Measurements from ENCODE around the gene RPH3AL.
"Not testable (repeated sequence)": the region's sequence is repeated elsewhere in the genome, so short reads cannot be mapped to it uniquely, and the experiment has no call there.

RPH3AL gene

GRCh38 chr17:234163-234993, 118.2 kb downstream of the RPH3AL start:
- DNase-seq: not testable (repeated sequence)

GRCh38 chr17:233473-233941, 119.1 kb downstream of the RPH3AL start:
- no peak for DNase-seq

- no peak for DNase-seq
These were observed 120.4 kb downstream of the RPH3AL start for GRCh38 chr17:231966-232807.

- no peak for DNase-seq
These were observed 121.2 kb downstream of the RPH3AL start for GRCh38 chr17:231191-231965.

- no peak for DNase-seq
These were observed 122.2 kb downstream of the RPH3AL start for GRCh38 chr17:230395-230770.

- no peak for DNase-seq
These were observed 122.8 kb downstream of the RPH3AL start for GRCh38 chr17:229709-230394.

GRCh38 chr17:228951-229708, 123.5 kb downstream of the RPH3AL start:
- DNase-seq: no peak

GRCh38 chr17:227946-228615, 124.5 kb downstream of the RPH3AL start:
- no peak for DNase-seq

GRCh38 chr17:227078-227945, 125.3 kb downstream of the RPH3AL start:
- no peak for DNase-seq

GRCh38 chr17:226108-227077, 126.2 kb downstream of the RPH3AL start:
- DNase-seq: no peak

GRCh38 chr17:225551-225950, 127.1 kb downstream of the RPH3AL start:
- no peak for DNase-seq

GRCh38 chr17:224576-224975, 128.0 kb downstream of the RPH3AL start:
- DNase-seq: not testable (repeated sequence)

- no peak for DNase-seq
These were observed 128.7 kb downstream of the RPH3AL start for GRCh38 chr17:223723-224471.

- DNase-seq: no peak
These were observed 130.4 kb downstream of the RPH3AL start for GRCh38 chr17:222172-222571.

GRCh38 chr17:219696-220095, 132.9 kb downstream of the RPH3AL start:
- DNase-seq: no peak

- DNase-seq: no peak
These were observed 134.0 kb downstream of the RPH3AL start for GRCh38 chr17:218432-219110.

- DNase-seq: no peak
These were observed 136.0 kb downstream of the RPH3AL start for GRCh38 chr17:216625-217024.

All from stimulated activated CD4-positive, alpha-beta T cell treated with anti-CD3 and anti-CD28 coated beads, Interleukin-2, amount 100 ng/mL, for 24 hours (primary cell).